Activated CD4-positive, CD25-positive, alpha-beta regulatory T cell treated with anti-CD3 and anti-CD28 coated beads, Interleukin-2, amount 50 U/mL, for 24 hours (primary cell): Measurements from ENCODE around the gene ZBTB40.

Experiments
- ATAC-seq, 2 donors: fragments of 150-1000 bp; cut with Tn5 transposase; one replicate each; pipeline ENCODE4 v1.10.0; 2021; ENCODE audit warnings: mild to moderate bottlenecking in 1 of 2, moderate library complexity in 1 of 2

The ZBTB40 gene

DNA sequence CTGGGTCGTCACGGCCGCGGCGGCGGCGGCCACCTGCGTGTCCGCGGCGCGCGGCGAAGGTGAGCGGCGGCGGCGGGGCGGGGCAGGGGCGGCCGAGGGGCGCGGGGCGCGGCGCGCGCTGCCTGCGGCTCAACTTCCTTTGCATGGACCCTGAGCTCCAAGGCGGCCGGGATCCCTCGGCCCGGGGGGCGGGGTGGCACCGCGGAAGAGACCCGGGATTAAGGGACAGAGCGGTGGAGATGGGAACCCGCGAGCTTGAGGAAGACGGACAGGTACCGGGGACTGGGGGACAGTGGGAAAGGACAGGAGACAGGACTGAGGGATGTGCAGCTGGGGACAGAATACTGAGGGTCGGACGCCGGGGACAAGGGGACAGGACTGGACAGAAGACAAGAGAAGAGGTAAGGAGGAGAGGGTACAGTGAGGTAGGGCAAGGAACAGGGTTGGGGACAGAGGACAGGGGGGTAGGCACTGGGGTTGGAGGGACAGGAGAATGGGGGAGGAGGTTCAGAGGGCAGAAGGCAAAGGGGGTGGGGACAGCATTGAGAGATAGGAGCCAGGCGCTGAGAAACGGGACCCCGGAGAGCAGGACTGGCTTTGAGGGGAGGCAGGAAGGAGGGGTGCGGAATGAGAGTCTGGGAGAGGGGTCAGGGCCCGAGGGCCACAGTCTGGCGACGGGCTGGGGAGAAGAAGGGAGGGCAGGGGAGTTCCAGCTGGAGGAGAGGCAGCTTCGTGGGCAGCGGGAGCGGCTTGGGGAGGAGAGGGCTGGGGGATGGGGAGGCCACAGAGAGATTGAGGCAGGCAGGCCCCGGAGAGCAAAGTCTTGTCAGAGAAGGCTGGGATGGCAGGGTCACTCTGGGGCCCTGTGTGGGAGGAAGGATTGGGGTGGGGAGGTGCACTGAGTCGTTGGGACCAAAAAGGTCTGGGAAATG lies 112.3 kb downstream of the ZBTB40 start:
- ATAC-seq = no peak

DNA sequence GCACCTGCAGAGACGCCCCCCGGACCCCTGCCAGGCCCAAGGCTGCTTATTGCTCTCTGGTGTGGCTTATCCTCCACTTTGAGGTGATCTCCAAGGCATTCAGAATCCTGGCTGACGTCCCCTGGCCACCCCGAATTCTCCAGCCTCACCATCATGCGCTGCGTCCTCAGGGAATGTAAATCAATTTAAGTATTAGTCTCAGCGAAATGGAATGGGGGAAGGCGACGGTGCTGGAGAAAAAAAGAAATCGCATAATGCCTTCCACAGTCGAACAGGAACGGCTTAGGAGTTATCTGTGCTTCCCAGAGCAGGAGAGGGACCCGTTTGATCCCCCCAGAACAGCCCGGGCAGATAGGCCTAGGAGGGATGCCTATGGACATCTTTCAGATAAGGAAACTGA lies 114.5 kb downstream of the ZBTB40 start:
- ATAC-seq = no peak

DNA sequence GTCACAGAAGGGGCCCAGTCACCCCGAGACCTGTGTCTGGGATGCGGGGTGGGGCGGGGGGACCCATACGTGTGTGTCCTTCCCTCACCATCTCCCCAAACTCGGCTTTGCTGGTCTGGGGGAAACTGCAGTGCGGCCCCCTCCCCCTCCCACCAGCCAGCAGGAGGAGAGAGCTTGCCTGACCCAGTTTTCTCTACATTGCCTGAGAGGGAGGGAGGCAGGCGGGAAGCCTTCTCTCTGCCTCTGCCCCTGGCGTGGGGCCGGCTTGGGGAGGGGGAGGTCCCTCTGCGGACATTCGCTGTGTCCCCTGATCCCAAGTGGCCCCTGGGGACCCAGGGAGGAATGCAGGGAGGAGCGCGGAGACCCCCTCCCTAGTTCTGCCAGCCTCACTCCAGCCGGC lies 115.5 kb downstream of the ZBTB40 start:
- ATAC-seq = no peak

DNA sequence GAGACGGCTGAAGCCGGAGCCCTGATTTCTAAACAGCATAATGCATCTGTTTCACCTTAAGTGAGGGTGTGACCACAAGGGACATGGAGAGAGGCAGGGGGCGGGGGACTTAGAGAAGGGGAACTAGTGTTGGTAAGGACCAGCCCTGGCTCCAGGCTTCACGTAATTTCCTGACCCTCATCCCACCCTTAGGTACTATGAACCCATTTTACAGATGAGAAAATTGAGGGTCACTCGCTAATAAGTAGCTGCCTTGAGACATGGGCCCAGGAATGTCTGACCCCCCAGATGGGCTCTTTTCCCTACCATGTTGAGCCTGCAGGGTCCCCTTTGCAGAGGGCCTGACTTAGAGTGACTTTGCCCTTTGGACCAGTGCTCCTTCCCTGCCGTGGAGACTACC lies 116.3 kb downstream of the ZBTB40 start:
- ATAC-seq = no peak

DNA sequence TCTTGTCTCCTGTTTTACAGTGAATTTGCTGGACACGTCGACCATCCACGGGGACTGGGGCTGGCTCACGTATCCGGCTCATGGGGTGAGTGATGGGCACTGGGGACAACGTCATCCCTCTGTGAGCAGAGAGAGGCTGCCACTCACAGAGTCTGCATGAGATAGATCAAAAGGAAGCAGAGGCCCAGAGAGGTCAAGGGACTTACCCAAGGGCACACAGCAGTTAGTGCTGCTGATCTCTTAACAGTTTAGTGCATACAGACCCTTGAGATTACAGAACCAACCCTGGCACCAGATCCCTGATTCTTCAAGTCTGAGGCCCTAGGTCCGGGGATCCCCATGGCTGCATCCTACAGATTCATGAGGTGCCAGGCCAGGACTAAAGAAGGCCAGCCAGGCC lies 117.6 kb downstream of the ZBTB40 start:
- ATAC-seq = no peak

DNA sequence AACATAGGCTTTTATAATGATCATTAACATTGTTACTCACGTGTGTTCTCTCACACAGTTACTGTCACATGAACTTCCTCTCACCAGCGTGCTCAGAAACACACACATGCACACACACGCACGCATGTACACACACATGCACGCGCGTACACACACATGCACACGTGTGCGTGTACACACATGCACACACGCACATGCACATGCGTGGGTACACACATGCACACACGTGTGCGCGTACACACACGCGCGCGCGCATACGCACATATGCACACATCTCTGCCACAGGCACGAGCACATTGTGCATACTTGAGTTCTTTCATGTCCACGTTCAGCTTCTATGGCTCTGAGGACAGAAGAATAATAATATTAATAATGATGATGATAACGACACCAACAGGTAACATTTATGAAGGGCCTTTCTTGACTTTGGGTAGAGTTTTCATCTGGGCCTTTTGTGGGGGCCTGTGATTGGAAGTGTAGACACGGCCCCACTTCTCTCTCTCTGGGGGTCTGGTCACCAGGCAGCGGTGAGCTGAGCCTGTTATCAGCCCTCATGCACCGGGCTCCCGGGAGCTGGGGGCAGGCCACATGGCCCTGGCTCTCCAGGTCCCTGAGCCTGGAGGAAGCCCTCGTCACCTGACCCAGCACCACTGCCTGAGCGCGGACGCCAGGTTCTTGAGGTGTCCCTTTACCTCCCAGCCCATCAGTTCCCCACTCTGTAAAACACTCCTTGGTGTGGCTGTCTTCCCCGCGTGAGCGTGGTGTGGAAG lies 118.7 kb downstream of the ZBTB40 start:
- ATAC-seq = no peak

DNA sequence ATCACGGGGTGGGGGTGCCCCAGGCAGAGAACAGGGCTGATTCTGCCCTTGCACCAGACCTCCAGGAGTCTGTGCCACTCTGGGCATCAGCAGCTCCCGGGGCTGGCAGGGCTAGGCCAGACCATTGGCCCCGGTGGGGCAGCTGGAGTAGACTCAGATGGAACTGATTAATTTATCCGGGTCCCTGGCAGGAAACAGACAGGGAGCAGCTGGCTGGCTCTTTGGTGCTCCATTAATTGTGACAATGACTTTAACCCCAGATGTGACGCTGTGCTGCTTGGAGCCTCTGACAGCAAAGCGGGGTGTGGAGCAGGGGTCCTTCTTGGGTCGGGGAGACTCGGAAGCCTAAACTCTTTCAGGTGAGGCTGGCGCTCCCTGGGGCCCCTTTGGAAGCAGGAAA lies 121.2 kb downstream of the ZBTB40 start:
- ATAC-seq = no peak

DNA sequence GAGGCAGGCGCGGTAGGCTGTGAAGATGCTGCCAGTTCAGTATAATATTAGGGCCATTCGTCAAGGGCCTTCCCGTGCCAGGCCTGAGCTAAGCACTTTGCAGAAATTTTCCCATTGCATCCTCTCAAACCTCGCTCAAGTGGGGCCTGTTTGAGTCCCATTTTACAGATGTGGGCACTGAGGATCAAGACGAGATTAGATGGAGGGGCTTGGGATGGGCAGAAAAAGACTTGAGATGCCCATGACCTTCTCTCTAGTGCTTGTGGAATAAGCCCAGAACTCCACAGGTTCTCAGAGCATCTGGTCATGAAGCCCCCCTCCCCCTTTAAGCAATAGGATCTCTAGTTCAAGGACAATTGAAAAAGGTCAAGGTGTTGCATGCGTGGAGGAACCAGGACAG lies 121.6 kb downstream of the ZBTB40 start:
- no peak for ATAC-seq

DNA sequence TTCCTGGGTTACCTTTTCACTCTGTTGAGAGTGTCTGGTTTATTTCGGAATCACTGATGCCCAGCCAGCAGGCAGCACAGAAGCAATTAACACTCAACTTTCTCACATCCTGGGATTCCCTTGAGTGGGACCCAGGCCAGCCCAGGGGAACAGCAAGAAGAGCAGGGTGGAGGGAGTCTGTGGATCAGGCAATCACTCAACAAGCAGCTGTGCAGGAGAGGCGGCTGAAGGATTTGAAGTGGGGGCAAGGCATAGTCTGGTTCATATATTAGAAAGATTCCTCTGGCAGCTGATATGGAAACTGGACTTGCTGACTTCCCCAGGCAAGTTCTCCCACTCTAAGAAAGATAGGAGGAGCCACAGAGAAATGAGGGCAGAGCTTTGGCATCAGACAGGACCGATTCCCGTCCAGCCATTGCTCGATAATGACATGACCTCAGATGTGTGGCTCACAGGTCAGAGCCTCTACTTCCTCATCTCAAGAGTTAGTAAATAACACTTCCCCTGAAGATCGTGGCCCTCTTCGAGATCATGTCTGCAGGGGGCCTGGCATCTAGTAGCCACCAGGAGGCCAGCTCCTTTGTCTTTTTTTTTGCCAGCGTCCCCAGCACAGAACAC lies 124.0 kb downstream of the ZBTB40 start:
- no peak for ATAC-seq

DNA sequence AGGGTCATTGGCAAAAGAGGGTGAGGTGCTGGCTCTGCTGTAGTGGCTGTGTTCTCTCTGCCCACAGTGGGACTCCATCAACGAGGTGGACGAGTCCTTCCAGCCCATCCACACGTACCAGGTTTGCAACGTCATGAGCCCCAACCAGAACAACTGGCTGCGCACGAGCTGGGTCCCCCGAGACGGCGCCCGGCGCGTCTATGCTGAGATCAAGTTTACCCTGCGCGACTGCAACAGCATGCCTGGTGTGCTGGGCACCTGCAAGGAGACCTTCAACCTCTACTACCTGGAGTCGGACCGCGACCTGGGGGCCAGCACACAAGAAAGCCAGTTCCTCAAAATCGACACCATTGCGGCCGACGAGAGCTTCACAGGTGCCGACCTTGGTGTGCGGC lies 124.5 kb downstream of the ZBTB40 start:
- no peak for ATAC-seq

DNA sequence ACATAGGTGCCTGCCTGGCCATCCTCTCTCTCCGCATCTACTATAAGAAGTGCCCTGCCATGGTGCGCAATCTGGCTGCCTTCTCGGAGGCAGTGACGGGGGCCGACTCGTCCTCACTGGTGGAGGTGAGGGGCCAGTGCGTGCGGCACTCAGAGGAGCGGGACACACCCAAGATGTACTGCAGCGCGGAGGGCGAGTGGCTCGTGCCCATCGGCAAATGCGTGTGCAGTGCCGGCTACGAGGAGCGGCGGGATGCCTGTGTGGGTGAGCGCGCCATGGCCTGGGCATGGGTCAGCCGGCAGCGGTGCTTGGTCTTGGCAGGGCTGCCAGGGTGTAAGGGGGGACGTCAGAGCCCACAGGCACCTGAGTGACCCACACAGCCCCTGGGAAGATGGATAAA lies 125.0 kb downstream of the ZBTB40 start:
- no peak for ATAC-seq

DNA sequence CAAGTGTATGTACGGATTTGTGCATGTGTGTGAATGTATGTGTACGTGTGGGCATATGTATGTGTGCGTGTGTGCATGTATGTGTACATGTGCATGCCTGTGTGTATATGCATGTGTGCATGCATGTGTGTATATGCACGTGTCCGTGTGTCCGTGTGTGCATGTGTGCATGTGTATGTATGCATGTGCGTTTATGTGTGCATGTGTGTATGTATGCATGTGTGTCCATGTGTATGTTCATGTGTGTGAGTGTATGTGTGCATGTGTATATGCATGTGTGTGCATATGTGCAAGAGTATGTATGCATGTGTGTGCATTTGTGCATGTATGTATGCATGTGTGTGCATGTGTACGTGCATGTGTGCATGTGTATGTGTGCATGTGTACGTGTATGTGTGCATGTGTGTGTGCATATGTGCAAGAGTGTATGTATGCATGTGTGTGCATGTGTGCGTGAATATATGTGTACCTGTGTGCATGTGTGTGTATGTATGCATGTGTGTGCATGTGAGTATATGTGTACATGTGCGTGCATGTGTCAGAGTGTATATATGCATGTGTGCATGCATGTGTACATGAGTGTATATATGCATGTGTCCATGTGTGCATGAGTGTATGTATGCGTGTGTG lies 127.2 kb downstream of the ZBTB40 start:
- ATAC-seq = no peak

DNA sequence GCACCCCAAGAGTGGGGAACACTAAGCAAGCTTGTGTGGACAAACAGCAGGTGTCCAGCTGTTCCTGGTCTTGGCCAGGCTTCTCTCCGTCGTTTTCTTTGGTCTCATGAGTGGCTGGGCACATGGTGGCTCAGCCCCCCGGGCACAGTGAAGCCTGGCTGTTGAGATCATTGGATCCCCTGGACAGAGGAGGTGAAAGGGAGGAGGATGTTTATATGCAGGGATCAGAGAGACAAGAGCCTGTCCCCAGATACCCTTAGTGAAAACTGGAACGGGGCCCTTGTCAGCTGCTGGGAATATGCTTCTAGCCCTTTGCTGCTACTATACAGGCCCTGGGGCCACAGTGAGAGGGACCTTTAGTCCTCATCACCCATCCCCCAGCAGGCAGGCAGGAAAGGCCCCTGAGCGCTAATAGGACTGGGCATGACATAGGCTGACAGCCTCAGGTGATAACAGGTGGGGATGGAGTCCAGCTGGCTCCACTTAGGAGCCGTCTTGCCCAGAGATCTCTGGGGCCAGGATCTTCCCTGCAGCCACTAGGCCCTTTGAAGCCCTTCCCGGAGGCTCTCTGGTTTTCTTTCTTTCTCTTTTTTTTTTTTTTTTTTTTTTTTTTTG lies 128.0 kb downstream of the ZBTB40 start:
- ATAC-seq = no peak
